Activated naive CD8-positive, alpha-beta T cell treated with anti-CD3 and anti-CD28 coated beads, Interleukin-2, amount 50 U/mL, for 16 hours (primary cell): ENCODE data around the gene DTX3.

ENCODE experiments used
- DNase-seq: peaks from one replicate; pipeline ENCODE4 v3.0.0-alpha.2; 2020; ENCODE audit warnings: low read depth, low spot score

DTX3 gene

GRCh38 chr12:57620245-57620935 is 15.8 kb downstream of the DTX3 start:
- DNase-seq, result no peak

GRCh38 chr12:57620936-57621496 is 16.4 kb downstream of the DTX3 start:
- DNase-seq, result no peak

GRCh38 chr12:57621497-57622292 is 17.1 kb downstream of the DTX3 start:
- no peak for DNase-seq

- no peak for DNase-seq
These were observed 17.9 kb downstream of the DTX3 start for GRCh38 chr12:57622293-57623245.

- no peak for DNase-seq
These were observed 18.8 kb downstream of the DTX3 start for GRCh38 chr12:57623385-57623784.

GRCh38 chr12:57623811-57624390 is 19.3 kb downstream of the DTX3 start:
- no peak for DNase-seq

GRCh38 chr12:57624441-57625220 is 20.0 kb downstream of the DTX3 start:
- DNase-seq, result no peak

- DNase-seq, result no peak
These were observed 20.8 kb downstream of the DTX3 start for GRCh38 chr12:57625261-57626032.

GRCh38 chr12:57626111-57626920 is 21.7 kb downstream of the DTX3 start:
- no peak for DNase-seq

GRCh38 chr12:57626921-57627445 is 22.4 kb downstream of the DTX3 start:
- DNase-seq, result no peak

GRCh38 chr12:57627501-57628279 is 23.1 kb downstream of the DTX3 start:
- no peak for DNase-seq

GRCh38 chr12:57628280-57629191 is 23.9 kb downstream of the DTX3 start:
- no peak for DNase-seq

- DNase-seq, result no peak
These were observed 25.4 kb downstream of the DTX3 start for GRCh38 chr12:57629897-57630471.

- no peak for DNase-seq
These were observed 26.3 kb downstream of the DTX3 start for GRCh38 chr12:57630891-57631433.

GRCh38 chr12:57631566-57632072 is 27.0 kb downstream of the DTX3 start:
- no peak for DNase-seq
